ENCODE measurements around the gene VWA7.
"Not testable (repeated sequence)": the region's sequence is repeated elsewhere in the genome, so short reads cannot be mapped to it uniquely, and the experiment has no call there.

Gene VWA7

DNA sequence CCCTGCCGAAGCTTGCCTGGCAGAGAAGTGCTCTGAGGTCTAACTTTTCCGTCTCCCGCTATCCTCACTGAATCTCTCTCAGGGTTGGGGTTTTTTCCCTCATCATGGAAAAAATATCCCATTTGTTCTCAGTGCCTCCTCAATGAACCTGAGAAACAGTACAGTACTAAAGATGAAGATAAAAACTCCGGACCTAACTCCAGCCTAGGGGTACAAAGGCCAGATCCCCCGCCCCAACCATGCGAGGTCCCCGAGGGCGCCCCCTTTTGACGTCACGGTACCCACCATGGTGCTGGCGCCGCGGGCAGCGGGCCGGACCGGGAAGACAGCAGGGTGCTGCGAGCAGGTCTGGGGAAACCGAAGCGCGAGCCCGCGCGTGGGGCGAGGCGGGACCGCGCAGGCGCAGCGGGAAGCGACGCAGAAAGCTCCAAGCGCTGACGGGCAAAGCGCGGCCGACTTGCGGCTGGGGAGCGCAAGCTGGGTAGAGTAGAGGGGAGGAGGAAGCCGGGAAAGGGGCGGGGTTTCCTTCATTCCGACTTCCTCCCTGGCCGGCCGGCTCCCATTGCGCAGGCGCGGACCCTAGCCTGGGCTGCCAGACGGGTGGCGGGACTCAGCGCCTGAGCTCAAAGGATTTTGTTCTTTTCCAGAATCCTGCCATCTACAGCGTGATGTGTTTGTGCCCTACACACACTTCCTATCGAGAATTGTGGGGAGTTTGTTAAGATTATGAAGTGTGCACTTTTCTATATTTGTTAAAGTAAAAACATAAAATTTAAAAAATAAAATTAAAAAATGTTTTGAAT lies 29.5 kb upstream of the VWA7 start, which contains the start of gene LSM2:
Gene LSM2 (minus strand): TSS at position 497 of the 803 bp plus-strand sequence. CDS start 209 bp downstream, at position 288.
- H3K4me3 ChIP-seq (replicated peaks in 1 of 2; ENCODE audit: low read depth in 2 of 2, low read length in 2 of 2): peak within 1 kb of the TSS; percentile 65 to 82
- DNase-seq (ENCODE audit: low read depth in 2 of 2): peak; percentile 97 to 98
- TF ChIP-seq, protein P1, sequence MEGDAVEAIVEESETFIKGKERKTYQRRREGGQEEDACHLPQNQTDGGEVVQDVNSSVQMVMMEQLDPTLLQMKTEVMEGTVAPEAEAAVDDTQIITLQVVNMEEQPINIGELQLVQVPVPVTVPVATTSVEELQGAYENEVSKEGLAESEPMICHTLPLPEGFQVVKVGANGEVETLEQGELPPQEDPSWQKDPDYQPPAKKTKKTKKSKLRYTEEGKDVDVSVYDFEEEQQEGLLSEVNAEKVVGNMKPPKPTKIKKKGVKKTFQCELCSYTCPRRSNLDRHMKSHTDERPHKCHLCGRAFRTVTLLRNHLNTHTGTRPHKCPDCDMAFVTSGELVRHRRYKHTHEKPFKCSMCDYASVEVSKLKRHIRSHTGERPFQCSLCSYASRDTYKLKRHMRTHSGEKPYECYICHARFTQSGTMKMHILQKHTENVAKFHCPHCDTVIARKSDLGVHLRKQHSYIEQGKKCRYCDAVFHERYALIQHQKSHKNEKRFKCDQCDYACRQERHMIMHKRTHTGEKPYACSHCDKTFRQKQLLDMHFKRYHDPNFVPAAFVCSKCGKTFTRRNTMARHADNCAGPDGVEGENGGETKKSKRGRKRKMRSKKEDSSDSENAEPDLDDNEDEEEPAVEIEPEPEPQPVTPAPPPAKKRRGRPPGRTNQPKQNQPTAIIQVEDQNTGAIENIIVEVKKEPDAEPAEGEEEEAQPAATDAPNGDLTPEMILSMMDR (IDR thresholded peaks at IDR 0.05; ENCODE audit: low read depth, low read length): no peak

DNA sequence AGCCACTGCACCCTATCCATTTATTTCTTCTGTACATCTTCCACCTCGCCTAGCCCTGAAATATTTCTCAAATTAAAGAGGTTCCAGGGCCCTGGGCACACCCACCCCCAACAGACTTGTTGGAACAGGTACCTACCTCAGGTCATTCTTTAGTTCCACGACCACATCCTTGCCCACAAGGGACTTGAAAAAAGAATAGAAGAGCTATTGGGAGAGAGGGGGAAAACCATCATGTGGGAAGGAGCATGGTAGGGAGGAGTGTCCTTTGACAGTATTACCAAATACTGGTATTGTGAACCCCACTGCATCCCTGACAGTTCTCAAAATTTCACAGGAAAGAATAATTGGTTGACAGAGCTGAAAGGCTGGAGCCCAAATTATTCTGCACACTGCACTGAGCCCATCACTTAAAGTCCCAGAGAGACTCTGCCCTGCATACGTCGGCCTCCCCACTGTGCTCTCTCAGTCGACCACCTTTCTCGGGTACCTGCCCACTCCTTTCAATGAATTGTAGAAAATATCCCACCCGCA lies 28.9 kb upstream of the VWA7 start:
- H3K4me3 ChIP-seq (replicated peaks in 1 of 2; ENCODE audit: low read depth in 2 of 2, low read length in 2 of 2): peak overlapping the region; percentile 65 to 82
- TF ChIP-seq, protein P1 (IDR thresholded peaks at IDR 0.05; ENCODE audit: low read depth, low read length): no peak
- DNase-seq (ENCODE audit: low read depth in 2 of 2): no peak

DNA sequence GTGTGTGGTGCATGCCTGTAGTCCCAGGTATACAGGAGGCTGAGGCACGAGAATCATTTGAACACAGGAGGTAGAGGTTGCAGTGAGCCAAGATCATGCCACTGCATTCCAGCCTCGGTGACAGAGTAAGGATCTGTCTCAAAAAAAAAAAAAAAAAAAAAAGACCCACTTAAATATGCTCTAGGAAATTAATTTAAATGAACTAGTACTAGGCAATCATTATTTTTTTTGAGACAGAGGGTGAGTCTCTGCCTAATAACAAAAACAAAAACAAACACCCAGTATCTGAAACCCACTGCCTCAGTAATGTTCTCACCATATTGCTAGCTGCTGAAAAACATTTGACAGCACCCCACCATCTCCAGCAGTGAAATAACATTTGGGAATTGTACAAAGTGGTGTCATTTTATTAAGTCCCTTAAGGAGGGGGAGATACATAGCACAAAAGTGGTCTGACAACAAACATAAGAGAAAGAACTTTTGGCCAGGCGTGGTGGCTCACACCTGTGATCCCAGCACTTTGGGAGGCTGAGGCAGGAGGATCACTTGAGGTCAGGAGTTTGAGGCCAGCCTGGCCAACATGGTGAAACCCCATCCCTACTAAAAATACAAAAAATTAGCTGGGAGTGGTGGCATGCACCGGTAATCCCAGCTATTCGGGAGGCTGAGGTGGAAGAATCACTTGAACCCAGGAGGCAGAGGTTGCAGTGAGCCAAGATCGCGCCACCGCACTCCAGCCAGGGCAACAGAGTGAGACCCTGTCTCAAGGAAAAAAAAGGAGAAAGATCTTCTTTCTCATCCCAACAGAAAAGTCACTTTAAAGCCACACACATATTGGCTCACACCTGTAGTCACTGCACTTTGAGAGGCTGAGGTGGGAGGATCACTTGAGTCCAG lies 24.2 kb upstream of the VWA7 start:
- not testable (repeated sequence) for DNase-seq (ENCODE audit: low read depth in 2 of 2); H3K4me3 ChIP-seq (replicated peaks in 1 of 2; ENCODE audit: low read depth in 2 of 2, low read length in 2 of 2)

DNA sequence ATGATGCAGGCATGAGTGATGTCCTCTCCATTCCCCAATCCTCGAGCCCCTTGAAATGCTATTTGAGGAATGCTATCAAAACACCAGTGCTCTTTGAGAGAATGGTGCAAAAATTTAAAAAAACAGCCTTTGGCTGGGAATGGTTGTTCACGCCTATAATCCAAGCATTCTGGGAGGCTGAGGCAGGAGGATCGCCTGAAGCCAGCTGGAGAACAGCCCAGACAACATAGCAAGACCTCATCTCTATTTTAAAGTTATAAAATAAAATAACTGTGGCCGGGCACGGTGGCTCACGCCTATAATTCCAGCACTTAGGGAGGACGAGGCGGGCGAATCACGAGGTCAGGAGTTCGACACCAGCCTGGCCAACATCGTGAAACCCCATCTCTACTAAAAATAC lies 22.7 kb upstream of the VWA7 start:
- no peak overlapping the region for H3K4me3 ChIP-seq (replicated peaks in 1 of 2; ENCODE audit: low read depth in 2 of 2, low read length in 2 of 2)
- peak in 1 of 2 donors; percentile 10 for DNase-seq (ENCODE audit: low read depth in 2 of 2)
- TF ChIP-seq, protein P1 (IDR thresholded peaks at IDR 0.05; ENCODE audit: low read depth, low read length): no peak

DNA sequence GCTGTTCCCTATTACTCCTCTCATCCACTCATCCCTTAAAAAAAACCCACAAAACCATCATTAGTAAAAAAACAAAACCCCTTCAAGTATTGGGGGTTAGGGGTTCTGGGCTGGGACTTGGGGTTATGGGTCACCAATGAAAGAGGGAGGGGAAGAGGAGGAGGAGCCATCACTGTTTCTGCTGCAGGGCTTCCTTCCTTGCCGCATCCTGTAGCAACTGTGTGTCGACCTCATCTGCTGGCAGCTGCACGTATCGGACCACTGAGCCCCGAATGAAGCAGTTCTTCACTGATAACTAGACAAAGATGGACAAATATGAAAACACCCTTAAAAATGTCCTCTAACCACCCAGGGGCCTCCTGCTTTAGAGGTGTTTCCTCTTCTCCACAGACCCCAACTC lies 20.5 kb upstream of the VWA7 start:
- no peak overlapping the region for H3K4me3 ChIP-seq (replicated peaks in 1 of 2; ENCODE audit: low read depth in 2 of 2, low read length in 2 of 2)
- TF ChIP-seq, protein P1 (IDR thresholded peaks at IDR 0.05; ENCODE audit: low read depth, low read length): no peak
- DNase-seq (ENCODE audit: low read depth in 2 of 2): no peak

DNA sequence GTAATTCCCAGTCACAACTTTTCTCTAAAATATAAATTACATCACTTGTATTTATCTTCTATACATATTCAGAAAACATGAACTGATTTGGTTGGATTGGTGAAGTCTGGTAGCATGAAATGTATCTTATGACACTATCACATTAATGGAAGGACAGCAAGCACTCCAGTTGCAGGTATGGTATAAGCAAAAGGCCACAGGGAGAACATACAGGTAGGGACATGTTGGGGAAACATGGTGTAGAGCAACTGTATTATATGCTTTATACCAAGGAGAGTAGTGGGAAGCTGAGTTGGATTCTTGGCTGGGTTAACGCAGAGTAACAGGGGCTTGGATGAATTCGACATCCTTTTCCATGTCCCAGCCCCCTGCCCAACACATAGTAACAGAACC lies 19.9 kb upstream of the VWA7 start:
- TF ChIP-seq, protein P1 (IDR thresholded peaks at IDR 0.05; ENCODE audit: low read depth, low read length): no peak
- no peak for DNase-seq (ENCODE audit: low read depth in 2 of 2)
- H3K4me3 ChIP-seq (replicated peaks in 1 of 2; ENCODE audit: low read depth in 2 of 2, low read length in 2 of 2): no peak overlapping the region

Data from cardiac fibroblast (primary cell).